Muscle of back (tissue), 11 donors: Measurements from ENCODE around the gene GRIN2C. TPM values are rescaled to one million over a fixed set of nuclear protein-coding genes. Genes with fewer than 3 reads are reported as not detected.

Experiments used
- DNase-seq, 3 donors: peaks; one replicate each; pipeline versions ENCODE4 v3.0.0 to v3.0.0-alpha.2; 2013
- polyA plus RNA-seq, 10 donors: library from polyadenylated mRNA; unstranded; fragments of 120-200 nt; gene quantifications; one replicate each; pipeline ENCODE4 v1.2.1, GENCODE V29; 2013; ENCODE audit not compliant: insufficient read length in 10 of 10

Gene GRIN2C
- polyA plus RNA-seq, 10 donors, result 0.60 to 1.8 (median 0.99) TPM

DNA sequence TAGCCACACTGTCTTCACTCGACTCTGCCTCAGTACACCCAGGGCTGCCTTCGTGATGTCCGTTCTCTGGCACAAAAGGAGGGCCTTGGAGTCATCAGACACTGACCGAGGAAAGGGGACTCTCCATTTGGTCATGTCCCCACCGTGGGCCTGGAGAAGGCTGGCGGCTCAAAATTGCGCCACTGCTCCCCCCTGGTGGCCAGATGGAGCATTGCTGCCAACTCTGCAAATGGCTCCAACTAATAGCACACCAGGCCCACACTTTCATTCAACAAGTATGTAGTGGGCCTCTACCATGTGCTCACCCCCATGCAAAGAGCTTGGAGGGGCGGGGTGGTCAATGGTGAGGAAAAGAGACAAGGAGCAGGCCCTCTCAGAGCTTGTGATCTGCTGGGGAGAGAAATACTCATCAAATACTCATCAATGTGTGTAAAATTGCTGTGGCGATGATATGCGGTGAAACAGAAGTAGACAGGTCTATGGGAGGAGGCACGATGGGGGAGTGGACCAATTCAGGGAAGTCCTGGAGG lies 5.2 kb upstream of the GRIN2C start:
- DNase-seq, result peak; percentile 48 to 86 (median 82)

DNA sequence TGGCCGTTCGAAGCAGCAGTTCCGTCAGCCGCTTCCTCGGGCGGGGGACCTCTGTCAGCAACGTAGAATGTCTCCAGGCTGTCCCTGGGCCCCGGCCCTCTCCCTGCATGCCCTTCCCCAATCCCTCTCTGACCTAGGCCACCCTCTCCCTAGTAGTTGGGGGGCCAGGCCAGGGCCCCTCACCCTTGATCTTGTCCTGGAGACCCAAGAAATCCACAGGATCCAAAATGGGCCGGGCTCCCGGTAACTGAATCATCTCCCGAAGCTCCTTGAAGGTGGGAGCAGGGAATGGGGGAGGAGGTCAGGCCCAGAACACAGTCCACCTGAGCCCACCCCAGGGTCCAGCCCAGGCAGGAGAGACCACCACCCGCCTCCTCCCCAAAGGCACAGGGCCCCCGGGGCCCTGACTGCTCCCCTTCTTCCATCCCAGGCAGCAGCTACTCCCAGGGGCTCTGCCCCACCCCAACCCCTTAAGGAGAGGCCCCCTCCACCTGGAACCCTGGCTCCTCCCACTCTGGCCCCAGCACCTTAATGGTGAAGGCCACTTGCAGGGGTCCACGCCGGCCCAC lies 4.7 kb upstream of the GRIN2C start:
- DNase-seq, result no peak

DNA sequence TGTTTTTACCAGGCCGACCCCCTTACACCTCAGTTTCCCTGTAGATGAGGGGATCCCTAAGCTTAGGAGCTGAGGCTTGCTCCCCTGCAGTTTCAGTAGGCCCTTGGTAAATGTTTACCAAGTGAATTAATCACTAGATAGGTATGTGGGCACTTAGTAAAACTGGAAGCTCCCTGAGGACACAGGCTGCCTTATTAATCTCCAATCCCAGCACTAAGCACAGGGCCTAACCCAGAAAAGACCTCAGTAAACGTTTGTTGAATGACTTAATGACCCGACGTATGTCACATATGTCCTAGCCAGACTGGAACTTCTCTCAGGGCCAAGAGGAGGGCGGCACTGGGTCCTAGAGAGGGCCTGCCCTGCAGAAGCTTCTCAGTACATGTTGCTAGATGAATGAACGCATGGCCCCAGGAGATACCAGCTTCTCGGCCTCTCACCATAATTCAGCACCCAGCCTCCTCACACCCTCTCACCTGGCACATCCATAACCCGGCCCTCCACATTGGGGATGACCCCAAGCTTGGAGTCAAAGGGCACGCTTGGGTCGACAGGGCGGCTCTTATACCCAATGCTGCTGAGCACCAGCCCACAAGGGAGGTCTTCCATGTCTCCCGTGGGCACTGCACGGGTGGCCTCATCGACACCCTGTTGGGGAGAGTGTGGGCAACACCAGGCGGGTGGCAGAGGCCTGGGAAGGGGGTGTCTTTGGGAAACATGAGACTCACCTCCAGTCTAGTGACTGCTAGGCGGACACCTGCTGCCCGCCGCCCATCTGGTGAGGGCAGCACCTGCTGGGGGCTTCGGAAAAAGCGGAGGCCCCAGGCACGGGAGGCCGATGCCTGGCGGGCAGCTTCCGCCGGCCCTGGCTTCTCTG lies 4.0 kb upstream of the GRIN2C start:
- no peak for DNase-seq

DNA sequence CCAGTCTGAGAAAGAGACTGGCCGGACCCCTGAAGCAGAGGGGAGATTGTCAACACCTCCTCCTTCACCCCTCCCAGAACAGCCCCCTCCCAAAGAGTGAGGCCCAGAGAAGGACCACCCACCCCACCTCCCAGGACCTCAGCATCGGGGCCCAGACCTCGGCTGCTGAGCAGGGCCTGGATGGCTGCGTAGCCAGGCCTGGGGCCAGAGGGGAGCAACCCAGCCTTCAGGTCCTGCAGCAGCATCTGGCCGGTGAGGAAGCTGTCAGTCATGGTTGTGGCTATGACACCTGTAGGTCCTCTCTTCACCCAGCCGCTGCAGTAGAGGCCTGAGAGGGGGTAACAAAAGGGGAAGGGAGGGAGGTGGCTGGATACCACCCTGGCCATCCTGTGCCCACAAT lies 3.2 kb upstream of the GRIN2C start:
- DNase-seq, result no peak

DNA sequence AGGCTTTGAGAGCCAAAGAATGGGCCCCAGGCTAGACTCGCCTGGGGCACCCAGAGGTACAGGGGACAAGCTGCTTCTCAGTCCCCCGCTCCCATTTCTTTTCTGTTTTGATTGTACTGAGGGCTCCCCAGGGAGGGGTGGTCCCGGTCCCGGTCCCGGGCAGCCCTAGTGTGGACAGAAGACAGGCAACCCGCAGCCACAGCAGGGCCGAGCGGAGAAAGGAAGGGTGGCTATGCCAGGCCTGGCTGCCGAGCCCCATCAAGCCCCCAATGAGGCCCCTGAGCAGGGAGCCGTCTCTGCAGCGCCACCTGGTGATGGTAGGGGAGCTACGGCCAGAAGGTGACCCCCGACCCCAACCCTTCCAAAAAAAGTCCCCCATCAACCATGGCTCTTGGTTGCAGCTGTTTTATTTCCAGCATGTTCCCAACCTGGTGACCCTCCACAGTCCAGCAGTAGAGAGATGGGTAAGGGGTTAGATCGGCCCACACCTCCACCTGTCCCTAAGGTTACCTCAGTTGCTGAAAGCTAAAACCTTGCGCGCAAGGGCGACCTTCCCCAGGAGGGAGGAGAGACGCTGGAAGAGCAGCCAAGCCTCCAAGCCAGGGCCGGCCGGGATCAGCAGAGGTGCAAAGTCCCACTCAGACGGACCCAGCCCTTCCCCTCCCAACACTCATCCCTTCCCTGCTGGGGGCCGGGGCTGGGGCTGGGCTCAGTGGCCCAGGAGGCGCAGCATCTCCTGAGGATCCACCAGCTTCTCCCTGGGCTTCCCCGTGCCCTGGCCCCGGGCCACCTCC lies 2.6 kb upstream of the GRIN2C start:
- peak in 2 of 3 donors; percentile 66 to 75 for DNase-seq

DNA sequence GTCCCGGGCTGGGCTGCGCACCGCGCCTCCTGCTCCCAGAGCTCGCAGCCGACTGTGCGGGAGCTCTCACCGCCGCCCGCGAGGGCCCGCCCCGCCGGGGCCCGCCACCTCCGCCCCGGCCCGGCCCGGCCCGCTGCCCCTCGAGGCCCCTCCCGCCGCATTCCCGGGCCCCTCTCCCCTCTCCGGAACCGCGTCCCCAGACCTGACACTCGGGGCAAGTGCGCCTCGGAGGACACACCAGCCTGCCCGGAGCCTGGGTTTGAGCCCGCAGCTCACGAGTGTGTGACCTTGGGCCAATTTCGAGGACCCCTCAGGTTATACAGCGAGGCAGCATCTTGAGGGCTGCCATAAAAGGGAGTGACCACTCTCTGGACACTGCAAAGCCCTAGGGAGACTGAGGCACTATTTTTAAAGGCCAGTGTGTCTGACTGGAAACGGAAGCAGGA lies 2.0 kb upstream of the GRIN2C start:
- DNase-seq, result no peak

DNA sequence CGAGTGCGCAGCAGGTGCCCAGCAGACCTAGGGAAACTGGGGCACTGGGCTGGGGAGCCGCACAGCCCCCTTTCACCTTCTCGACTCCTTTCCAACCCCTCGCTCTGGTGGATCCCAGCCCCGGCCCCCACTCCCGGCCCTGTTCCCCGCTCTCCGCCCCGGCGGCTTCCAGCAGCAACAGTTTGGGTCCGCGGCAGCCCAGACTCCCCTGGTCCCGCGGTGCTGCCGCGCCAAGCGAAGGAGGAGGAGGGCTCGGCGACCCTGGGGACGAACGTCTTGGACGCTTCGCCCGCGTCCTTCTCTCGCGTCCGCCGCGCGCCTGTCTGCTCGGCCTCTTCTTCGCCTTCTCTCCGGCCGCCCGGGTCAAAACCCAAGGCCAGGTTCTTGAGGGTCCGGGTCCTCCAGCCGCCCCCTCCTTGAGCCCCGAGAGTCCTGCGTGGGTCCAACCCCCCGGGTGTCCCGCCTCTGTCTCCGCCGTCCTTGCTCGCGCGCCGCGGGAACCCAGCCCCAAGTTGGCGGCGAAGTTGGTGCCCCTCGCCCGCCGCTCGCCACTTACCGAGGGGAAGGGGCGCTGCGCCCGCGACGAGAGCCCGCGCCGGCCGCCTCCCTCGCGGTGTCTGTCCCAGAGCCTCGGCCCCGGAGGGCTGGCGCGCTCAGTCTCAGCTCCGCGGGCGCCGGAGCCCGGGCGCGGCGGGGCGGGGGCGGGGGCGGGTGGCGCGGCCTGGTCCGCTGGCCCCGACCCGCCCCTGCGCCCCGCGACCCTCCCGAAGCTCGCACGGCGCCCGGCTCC lies 1.4 kb upstream of the GRIN2C start:
- DNase-seq, result peak in 1 of 3 donors; percentile 46

DNA sequence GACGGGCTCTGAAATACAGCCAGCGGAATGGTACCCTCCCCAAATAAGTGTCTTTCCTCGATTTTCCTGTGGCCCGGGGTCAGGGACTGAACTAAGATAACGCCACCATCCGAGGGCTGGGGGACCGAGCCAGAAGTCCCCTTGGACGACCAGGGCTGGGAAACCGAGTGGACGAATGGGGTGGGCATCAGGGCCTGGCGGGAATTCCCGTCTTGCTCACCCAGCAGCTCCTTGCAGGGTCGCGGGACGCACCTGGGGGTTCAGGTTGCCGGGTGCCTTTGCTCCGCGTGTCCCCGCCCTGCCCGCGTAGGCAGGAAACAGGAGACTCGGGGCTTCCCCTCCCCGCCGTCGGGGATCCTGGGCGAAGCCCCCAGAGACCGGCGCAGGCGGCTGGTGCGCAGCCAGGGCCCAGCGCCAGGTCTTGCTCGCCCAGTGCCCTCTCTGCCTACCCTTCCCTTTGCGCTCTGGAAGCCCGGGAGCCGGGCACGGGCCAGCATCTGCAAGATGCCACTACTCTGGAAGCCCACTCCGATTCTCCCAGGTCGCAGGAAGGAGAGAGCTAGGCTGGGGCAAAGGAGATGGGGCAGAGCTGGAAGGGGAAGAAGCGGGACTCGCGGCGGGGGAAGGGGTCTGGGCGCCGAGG lies 665 bp upstream of the GRIN2C start:
- DNase-seq, result peak in 1 of 3 donors; percentile 45

DNA sequence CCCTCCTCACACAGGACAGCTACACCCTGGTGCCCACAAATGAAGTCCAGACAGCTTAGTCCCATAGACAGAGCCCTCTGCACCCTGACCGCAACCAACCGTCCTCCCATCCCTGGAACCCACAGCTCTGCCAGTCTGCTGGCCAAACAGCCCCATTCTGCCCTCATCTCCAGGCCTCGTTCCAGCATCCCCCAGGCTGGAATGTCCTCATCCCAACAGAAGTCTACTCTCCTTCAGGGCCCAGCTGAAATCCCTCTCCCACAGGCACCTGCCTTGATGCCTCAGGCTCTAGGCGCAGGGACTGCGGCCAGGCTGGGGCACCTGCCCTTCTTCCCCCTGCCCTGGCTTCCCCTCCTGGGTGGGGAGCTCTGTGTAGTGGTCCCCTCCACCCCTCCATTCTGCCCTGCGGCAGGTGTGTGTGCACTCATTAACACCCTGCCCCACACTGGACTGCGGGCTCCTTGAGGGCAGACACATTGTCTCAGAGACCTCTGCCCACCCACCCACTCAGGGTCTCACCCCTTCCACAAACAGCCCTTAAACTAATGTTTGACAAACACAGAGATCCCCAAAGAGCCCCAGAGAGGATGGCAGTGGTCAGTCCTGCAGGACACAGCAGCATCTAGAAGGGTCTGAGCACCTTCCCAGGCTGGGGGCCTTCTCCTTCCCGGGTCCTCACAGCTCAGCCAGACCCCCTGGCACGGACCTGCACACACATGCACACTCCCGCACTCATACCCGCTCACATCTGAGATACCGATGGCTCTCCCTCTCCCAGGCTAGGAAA lies 820 bp downstream of the GRIN2C start:
- no peak for DNase-seq

DNA sequence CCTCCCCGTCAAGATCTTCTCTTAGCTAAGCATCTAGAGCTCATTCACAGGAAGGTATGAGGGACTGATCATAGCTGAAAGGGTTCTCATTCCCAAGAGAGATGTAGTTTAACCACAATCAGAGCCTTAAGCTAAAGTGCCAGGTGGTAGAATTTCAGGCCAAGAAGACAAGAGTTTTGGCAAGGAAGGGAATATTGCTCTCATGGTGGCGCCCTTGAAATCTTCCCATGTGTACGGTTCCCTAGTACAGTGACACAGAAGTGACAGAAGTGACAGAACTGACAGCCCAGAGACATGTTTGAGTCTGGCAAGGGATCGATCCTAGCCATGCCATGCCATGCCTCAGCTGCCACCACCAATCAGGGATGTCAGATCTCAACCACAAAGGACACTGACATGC lies 2.5 kb downstream of the GRIN2C start:
- DNase-seq, result no peak

DNA sequence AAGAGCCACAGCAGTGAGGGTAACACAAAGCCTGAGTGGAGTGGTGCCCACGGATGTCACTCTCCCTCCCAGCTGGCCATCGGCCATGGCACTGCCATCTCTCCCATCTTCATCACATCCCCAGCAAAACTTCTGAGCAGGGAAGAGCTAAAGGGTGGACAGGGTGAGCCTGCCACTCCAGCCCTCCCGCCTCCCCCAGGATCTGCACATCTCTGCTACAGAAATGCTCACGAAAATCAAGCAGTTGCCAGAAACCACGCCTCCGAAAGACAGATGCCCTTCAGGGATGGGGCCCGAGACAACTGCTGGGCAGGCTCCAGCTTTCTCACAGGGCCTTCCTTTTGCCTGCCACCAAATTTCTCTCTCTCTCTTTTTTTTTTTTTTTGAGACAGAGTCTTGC lies 3.6 kb downstream of the GRIN2C start:
- no peak for DNase-seq

DNA sequence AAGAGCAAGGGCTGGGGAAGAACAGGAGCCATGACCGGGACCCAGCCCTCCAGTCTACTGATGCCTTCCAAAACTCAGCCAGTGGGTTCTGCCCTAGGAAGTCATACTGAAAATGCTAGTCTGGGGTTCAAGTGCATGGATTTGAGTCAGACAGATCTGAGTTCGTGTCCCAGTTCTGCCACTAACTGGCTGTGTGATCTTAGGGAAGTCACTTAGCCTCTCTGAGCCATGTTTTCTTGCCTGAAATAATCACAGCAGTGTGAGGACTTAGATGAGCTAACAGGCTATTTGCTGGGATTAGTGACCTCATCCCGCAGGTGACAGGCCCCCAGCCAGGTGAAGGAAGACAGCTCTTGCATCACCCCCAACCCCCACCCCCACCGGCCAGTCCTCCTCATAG lies 4.4 kb downstream of the GRIN2C start:
- no peak for DNase-seq

DNA sequence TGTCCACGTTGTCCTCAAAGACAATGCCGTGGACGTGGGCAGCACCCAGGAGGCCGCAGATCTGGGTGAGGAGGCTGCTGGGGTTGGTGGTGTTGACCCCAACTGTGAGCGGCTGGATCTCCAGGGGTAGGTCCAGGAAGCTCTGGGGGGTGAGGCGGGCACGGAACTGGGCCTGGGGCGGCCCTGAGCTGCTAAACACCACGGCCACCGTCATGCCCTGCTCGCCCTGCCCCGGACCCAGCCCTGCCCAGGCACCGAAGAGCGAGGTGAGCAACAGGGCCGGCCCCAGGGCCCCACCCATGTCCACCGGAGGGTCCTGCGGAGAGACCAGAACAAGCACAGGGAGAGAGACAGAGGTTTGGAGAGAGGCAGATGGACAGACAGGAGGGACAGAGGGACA lies 4.9 kb downstream of the GRIN2C start:
- DNase-seq, result no peak

DNA sequence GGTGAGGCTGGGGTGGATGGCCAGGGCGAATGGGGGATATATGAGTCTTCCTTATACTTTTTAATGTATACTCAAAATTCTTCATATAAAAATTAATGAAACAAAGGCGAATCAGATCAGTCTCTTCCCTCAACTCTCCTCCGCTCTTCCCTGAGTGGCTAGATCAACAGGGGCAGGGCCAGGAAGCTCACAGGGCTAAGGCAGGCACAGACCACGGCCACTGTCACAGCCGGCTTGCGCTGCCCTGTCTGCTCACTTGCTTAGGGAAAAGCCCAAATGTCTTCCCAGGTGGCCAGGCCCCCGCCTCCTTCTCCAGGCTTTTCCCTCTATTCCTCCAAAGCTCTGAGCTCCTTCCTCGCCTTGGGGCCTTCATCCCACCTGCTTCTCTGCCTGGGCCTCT lies 6.0 kb downstream of the GRIN2C start:
- no peak for DNase-seq

DNA sequence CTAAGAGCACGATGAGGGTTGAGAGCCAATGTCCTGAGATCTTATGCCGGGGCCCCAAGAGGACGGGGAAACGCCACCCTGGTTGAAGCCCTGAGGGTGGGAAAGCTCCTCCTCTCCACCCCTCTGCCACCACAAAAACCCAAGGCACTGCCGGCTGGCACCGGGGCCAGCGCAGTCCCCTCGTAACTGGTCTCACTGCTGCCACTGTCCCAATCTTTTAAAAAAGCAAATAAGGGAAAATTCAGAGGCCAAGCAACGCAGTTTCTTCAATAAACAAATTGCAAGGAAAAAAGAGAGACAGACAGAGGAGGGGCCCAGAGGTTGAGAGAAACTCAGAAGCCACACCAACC lies 6.7 kb downstream of the GRIN2C start:
- no peak for DNase-seq

DNA sequence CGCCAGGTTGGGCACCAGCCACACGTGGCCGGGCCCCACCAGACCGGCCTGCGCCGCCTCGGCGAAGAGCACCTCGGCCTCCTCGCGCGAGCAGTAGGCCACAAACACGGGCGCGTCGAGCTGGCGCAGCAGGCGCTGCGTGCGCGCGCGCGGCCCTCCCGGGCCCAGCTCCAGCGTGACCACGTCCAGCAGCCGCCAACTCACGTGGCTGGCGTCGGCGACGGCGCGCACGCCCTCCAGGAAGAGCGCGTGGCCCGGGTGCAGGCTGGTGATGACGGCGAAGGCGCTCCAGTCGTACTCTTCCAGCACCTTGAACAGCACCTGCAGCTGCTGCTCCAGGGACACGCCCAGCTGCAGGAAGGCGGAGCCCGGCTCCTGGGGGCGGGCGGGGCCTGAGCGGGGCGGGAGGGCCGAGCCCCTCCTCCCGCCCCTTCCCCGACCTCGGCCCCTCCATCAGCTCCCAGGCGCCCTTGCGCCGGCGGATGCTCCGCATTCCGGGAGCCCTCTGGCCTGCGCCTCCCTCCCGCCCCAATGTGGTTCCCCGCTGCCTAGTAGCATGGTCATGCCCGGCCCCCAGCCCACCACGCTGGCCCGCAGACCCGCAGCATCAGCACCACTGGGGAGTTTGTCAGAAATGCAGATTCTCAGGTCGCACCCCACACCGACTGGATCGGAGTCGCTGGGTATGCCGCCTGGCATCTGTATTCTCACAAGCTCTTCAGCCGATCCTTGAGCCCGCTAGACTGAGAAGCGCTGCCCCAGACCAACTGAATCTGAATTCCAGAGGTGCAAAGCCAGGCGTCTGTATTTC lies 7.2 kb downstream of the GRIN2C start:
- no peak for DNase-seq

DNA sequence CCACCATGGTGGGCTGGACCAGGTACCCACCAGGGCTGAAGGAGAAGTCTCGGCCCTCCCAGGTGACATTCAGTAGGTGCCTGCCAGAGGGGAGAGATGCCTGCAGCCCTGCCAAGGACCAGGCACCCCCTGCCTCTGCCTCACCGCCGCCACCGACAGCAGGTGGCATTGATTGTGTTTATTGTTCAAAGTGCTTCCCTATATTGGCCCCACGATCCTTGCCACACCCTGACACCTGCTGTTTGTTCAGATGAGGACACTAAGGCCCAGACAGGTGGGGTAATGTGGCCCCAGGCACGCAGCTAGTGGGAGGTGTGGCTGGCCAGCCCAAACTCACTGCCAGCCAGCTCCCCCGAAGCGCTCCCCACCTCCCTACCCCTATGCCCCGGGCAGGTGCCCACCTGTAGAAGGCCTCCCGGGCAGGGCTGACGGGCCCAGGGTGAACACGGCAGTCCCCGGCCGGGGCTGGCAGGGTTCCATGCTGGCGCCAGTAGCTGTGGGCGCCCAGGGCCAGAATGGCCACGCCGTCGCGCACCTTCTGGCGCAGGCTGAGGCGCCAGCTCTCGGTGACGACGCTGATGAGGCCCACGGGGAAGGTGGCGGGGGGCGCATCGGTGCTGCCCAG lies 8.0 kb downstream of the GRIN2C start:
- no peak for DNase-seq

DNA sequence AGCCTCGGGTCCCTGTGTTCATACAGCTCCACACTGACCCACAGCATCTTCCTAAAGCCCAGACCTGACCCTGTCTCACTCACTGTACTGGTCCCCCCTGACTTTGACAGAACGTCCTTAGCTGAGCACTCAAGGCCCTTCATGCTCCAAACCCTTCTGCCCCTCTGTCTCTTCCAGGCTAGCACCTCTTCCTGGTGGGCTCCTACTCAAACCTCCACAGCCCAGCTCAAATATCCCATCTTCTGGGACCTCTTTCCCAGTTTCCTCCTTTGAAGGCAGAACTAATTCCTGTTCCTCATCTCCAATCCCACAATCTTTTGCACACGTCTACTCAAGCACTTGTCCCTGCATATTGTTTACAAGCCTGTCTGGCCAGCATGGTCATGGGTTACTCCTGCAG lies 8.8 kb downstream of the GRIN2C start:
- DNase-seq, result no peak

DNA sequence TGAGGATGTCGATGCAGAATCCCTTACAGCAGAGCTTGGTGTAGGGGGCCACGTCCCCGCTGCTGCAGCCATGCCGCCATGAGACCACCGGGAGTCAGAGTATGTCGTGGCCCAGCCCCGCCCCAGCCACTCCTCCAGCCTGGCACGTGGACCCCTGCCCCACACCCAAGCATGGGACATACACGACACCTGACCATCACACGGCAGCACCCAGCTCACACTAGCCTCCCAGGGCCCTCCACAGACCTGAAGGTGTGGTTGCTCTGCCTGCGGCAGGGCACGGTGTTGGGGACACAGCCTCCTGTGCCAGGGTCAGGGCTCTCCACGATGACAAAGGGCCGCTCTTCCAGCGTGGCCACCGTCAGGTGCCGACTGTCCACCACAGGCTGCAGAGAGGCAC lies 9.4 kb downstream of the GRIN2C start:
- DNase-seq, result no peak
